Measurements from ENCODE around the gene HOXD11.

GRCh38 chr2:176067589-176068418 lies 39.3 kb upstream of the HOXD11 start:
- TF ChIP-seq, protein P1, sequence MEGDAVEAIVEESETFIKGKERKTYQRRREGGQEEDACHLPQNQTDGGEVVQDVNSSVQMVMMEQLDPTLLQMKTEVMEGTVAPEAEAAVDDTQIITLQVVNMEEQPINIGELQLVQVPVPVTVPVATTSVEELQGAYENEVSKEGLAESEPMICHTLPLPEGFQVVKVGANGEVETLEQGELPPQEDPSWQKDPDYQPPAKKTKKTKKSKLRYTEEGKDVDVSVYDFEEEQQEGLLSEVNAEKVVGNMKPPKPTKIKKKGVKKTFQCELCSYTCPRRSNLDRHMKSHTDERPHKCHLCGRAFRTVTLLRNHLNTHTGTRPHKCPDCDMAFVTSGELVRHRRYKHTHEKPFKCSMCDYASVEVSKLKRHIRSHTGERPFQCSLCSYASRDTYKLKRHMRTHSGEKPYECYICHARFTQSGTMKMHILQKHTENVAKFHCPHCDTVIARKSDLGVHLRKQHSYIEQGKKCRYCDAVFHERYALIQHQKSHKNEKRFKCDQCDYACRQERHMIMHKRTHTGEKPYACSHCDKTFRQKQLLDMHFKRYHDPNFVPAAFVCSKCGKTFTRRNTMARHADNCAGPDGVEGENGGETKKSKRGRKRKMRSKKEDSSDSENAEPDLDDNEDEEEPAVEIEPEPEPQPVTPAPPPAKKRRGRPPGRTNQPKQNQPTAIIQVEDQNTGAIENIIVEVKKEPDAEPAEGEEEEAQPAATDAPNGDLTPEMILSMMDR (IDR thresholded peaks at IDR 0.05) = no peak
- TF ChIP-seq EZH2 (IDR thresholded peaks at IDR 0.05; ENCODE audit: borderline replicate concordance, insufficient read depth, low read depth, low read length, poor library complexity, severe bottlenecking) = no peak

All from B cell (primary cell).